ENCODE data around the gene ZNF280C.
"Not testable (repeated sequence)": the region's sequence is repeated elsewhere in the genome, so short reads cannot be mapped to it uniquely, and the experiment has no call there.

The ZNF280C gene

DNA sequence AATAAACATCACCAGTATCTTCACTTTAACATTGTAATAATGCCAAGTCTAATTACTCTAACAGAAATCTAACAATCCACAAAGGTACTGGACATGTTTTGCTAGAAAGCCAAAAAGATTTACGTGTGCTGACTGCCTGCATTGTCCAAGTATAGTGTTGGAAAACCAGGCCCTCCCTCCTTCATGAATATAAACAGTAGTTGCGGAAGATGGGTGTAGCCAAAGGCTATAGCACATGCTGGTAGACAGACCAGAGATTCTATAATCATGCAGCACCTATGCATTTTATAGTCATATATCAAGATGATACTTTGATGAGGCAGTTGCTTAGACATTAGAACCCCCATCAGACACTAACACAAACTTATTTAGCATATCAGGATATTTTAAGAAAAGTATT, 22.6 kb downstream of the ZNF280C start:
- H3K27ac ChIP-seq (ENCODE audit: low read depth, low read length, poor library complexity, severe bottlenecking) = no peak overlapping the region
- H3K4me2 ChIP-seq (ENCODE audit: low read length) = no peak overlapping the region
- no peaks in the 10 kb centered on the region for H3K9me3 ChIP-seq (ENCODE audit: low read length)
- no peaks in the 10 kb centered on the region for H3K27me3 ChIP-seq (ENCODE audit: insufficient read depth, low read length)
- H3K79me2 ChIP-seq (ENCODE audit: insufficient read depth, low read length) = no peaks in the 10 kb centered on the region
- no peaks in the 10 kb centered on the region for H3K9me2 ChIP-seq (ENCODE audit: low read depth, low read length)
- TF ChIP-seq, protein P1, sequence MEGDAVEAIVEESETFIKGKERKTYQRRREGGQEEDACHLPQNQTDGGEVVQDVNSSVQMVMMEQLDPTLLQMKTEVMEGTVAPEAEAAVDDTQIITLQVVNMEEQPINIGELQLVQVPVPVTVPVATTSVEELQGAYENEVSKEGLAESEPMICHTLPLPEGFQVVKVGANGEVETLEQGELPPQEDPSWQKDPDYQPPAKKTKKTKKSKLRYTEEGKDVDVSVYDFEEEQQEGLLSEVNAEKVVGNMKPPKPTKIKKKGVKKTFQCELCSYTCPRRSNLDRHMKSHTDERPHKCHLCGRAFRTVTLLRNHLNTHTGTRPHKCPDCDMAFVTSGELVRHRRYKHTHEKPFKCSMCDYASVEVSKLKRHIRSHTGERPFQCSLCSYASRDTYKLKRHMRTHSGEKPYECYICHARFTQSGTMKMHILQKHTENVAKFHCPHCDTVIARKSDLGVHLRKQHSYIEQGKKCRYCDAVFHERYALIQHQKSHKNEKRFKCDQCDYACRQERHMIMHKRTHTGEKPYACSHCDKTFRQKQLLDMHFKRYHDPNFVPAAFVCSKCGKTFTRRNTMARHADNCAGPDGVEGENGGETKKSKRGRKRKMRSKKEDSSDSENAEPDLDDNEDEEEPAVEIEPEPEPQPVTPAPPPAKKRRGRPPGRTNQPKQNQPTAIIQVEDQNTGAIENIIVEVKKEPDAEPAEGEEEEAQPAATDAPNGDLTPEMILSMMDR (IDR thresholded peaks at IDR 0.05; ENCODE audit: low read length) = no peak
- TF ChIP-seq EZH2 (IDR thresholded peaks at IDR 0.05; ENCODE audit: borderline replicate concordance, low read length) = no peak
- no peaks in the 10 kb centered on the region for H3F3A ChIP-seq (ENCODE audit: insufficient read depth, low read length)
- no peak overlapping the region for H3K4me3 ChIP-seq (ENCODE audit: low read depth, low read length, poor library complexity, severe bottlenecking)
- no peaks in the 10 kb centered on the region for H3K4me1 ChIP-seq (ENCODE audit: insufficient read depth, low read length, severe bottlenecking)
- H3K9ac ChIP-seq (ENCODE audit: low read length) = no peak overlapping the region
- H2AFZ ChIP-seq (ENCODE audit: low read length) = no peak overlapping the region
- H4K20me1 ChIP-seq (ENCODE audit: insufficient read depth, low read length) = no peaks in the 10 kb centered on the region
- H3K36me3 ChIP-seq (ENCODE audit: insufficient read depth, low read length) = peaks cover 40% of the 10 kb centered on the region

DNA sequence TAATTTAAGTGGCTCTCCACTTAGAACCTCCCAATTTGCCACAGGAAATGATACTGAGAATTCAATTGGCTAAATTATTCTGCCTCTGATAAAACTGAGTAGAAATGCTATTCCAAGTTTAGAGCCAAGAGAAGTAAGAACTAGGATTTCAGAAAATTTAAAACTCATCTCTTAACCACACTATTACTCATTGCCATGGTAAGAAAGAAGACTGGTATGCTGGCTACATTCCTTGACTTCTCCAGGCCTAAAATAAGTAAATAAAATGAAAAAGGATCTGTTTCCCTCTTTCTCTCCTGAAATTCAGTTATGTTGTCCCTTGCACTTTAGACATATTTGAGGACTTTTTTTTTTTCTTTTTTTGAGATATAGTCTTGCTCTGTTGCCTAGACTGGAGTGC, 23.3 kb downstream of the ZNF280C start:
- no peak overlapping the region for H3K4me3 ChIP-seq (ENCODE audit: low read depth, low read length, poor library complexity, severe bottlenecking)
- no peaks in the 10 kb centered on the region for H3K9me3 ChIP-seq (ENCODE audit: low read length)

DNA sequence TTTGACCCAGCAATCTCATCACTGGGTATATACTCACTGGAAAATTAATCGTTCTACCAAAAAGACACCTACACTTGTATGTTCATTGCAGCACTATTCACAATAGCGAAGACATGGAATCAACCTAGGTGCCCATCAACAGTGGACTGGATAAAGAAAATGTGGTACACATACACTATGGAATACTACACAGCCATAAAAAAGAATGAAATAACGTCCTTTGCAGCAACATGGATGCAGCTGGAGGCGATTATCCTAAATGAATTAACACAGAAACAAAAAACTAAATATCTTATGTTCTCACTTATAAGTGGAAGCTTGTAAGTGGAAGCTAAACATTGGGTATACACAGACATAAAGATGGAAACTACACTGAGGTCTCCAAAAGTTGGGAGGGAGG, 37.5 kb downstream of the ZNF280C start:
- not testable (repeated sequence) for H2AFZ ChIP-seq (ENCODE audit: low read length); H3K4me3 ChIP-seq (ENCODE audit: low read depth, low read length, poor library complexity, severe bottlenecking); H3K27me3 ChIP-seq (ENCODE audit: insufficient read depth, low read length); H3K4me1 ChIP-seq (ENCODE audit: insufficient read depth, low read length, severe bottlenecking); H3K9me3 ChIP-seq (ENCODE audit: low read length); H4K20me1 ChIP-seq (ENCODE audit: insufficient read depth, low read length); H3K4me2 ChIP-seq (ENCODE audit: low read length); H3F3A ChIP-seq (ENCODE audit: insufficient read depth, low read length); H3K27ac ChIP-seq (ENCODE audit: low read depth, low read length, poor library complexity, severe bottlenecking); H3K9me2 ChIP-seq (ENCODE audit: low read depth, low read length); H3K79me2 ChIP-seq (ENCODE audit: insufficient read depth, low read length); H3K9ac ChIP-seq (ENCODE audit: low read length)
- peaks cover 69% of the 10 kb centered on the region for H3K36me3 ChIP-seq (ENCODE audit: insufficient read depth, low read length)

More for the DNA sequence above, 23.3 kb downstream of the ZNF280C start:
- H3K27ac ChIP-seq (ENCODE audit: low read depth, low read length, poor library complexity, severe bottlenecking) = no peak overlapping the region
- H3K36me3 ChIP-seq (ENCODE audit: insufficient read depth, low read length) = peaks cover 41% of the 10 kb centered on the region
- H3K4me2 ChIP-seq (ENCODE audit: low read length) = no peak overlapping the region
- no peaks in the 10 kb centered on the region for H4K20me1 ChIP-seq (ENCODE audit: insufficient read depth, low read length)
- no peak overlapping the region for H3K9ac ChIP-seq (ENCODE audit: low read length)
- H3K4me1 ChIP-seq (ENCODE audit: insufficient read depth, low read length, severe bottlenecking) = no peaks in the 10 kb centered on the region
- H3F3A ChIP-seq (ENCODE audit: insufficient read depth, low read length) = no peaks in the 10 kb centered on the region
- no peaks in the 10 kb centered on the region for H3K27me3 ChIP-seq (ENCODE audit: insufficient read depth, low read length)
- no peak overlapping the region for H2AFZ ChIP-seq (ENCODE audit: low read length)
- no peaks in the 10 kb centered on the region for H3K9me2 ChIP-seq (ENCODE audit: low read depth, low read length)
- no peak for TF ChIP-seq EZH2 (IDR thresholded peaks at IDR 0.05; ENCODE audit: borderline replicate concordance, low read length)
- TF ChIP-seq, protein P1 (IDR thresholded peaks at IDR 0.05; ENCODE audit: low read length) = no peak
- H3K79me2 ChIP-seq (ENCODE audit: insufficient read depth, low read length) = no peaks in the 10 kb centered on the region

DNA sequence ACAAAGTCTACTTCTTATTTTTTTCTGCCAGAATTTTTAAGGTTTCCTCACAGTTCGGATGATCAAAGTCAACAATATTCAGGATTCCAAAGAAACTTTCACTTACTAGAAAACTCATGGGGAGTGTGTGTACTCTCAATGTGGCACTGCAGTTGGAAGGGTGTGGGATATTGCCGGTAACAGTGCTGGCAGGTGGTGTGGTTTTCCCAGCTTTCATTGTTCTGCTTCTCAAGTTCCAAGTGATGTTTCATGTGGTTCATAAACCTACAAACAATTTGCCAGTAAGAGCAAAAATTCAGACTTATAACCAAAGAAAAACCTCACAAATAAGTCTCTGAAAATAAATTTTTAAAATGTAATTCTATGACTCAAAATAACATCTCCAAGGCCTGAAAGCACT, 39.8 kb downstream of the ZNF280C start:
- Histone ChIP-seq H3K9me3 (ENCODE audit: low read length) (no peaks in the 10 kb centered on the region), H3K27ac (ENCODE audit: low read depth, low read length, poor library complexity, severe bottlenecking) (no peak overlapping the region), H3K9me2 (ENCODE audit: low read depth, low read length) (no peaks in the 10 kb centered on the region), H3F3A (ENCODE audit: insufficient read depth, low read length) (no peaks in the 10 kb centered on the region), H3K79me2 (ENCODE audit: insufficient read depth, low read length) (no peaks in the 10 kb centered on the region), H2AFZ (ENCODE audit: low read length) (no peak overlapping the region), H3K4me2 (ENCODE audit: low read length) (no peak overlapping the region), H3K27me3 (ENCODE audit: insufficient read depth, low read length) (no peaks in the 10 kb centered on the region), H3K9ac (ENCODE audit: low read length) (no peak overlapping the region), H3K4me1 (ENCODE audit: insufficient read depth, low read length, severe bottlenecking) (no peaks in the 10 kb centered on the region), H3K36me3 (ENCODE audit: insufficient read depth, low read length) (peaks cover 74% of the 10 kb centered on the region), H3K4me3 (ENCODE audit: low read depth, low read length, poor library complexity, severe bottlenecking) (no peak overlapping the region), H4K20me1 (ENCODE audit: insufficient read depth, low read length) (no peaks in the 10 kb centered on the region)
- TF ChIP-seq, protein P1 (IDR thresholded peaks at IDR 0.05; ENCODE audit: low read length) = no peak
- TF ChIP-seq EZH2 (IDR thresholded peaks at IDR 0.05; ENCODE audit: borderline replicate concordance, low read length) = no peak
